Measurements from ENCODE around the gene AFF4. TPM values are rescaled to one million over a fixed set of nuclear protein-coding genes. Genes with fewer than 3 reads are reported as not detected.
A peak's percentile ranks its signal among the peaks of the same experiment; 100 is the strongest.
"Not testable (repeated sequence)": the region's sequence is repeated elsewhere in the genome, so short reads cannot be mapped to it uniquely, and the experiment has no call there.

Gene AFF4
- total RNA-seq, 2 donors from 2014 or later, result 39.7 to 40.4 TPM

GRCh38 chr5:132871459-132872284 lies 91.8 kb downstream of the AFF4 start:
- Mint-ChIP-seq H3K36me3 (peaks cover 7% of the 10 kb centered on the region), H3K27ac (no peak overlapping the region), H3K27me3 (no peaks in the 10 kb centered on the region), H3K4me1 (ENCODE audit: low read depth in 2 of 2) (peaks cover 7 to 13% of the 10 kb centered on the region in 2 donors), H3K4me3 (no peak overlapping the region), H3K9me3 (no peaks in the 10 kb centered on the region)
- DNase-seq (ENCODE audit: low spot score) (no peak), ATAC-seq (no peak)

- Mint-ChIP-seq H3K4me3 (no peak overlapping the region), H3K9me3 (no peaks in the 10 kb centered on the region), H3K4me1 (ENCODE audit: low read depth in 2 of 2) (peaks cover 15 to 22% of the 10 kb centered on the region in 2 donors), H3K27me3 (no peaks in the 10 kb centered on the region), H3K27ac (no peak overlapping the region), H3K36me3 (peaks cover 7% of the 10 kb centered on the region)
- ATAC-seq (no peak), DNase-seq (ENCODE audit: low spot score) (no peak)
Observed at GRCh38 chr5:132870801-132871200, 92.6 kb downstream of the AFF4 start.

GRCh38 chr5:132868754-132869153 lies 94.7 kb downstream of the AFF4 start:
- Mint-ChIP-seq H3K4me3 (no peak overlapping the region), H3K27me3 (no peaks in the 10 kb centered on the region), H3K4me1 (ENCODE audit: low read depth in 2 of 2) (peaks cover 21 to 28% of the 10 kb centered on the region in 2 donors), H3K9me3 (no peaks in the 10 kb centered on the region), H3K36me3 (peaks cover 7% of the 10 kb centered on the region), H3K27ac (peak overlapping the region in 1 of 2 donors; percentile 97)
- ATAC-seq (no peak), DNase-seq (ENCODE audit: low spot score) (no peak)

- H3K27me3 Mint-ChIP-seq, result no peaks in the 10 kb centered on the region
- H3K4me3 Mint-ChIP-seq, result peak overlapping the region; percentile 99
- peaks cover 18 to 28% of the 10 kb centered on the region in 2 donors for H3K4me1 Mint-ChIP-seq (ENCODE audit: low read depth in 2 of 2)
- H3K36me3 Mint-ChIP-seq, result peaks cover 7% of the 10 kb centered on the region
- no peak for DNase-seq (ENCODE audit: low spot score)
- H3K27ac Mint-ChIP-seq, result peak overlapping the region; percentile 94 to 97
- no peaks in the 10 kb centered on the region for H3K9me3 Mint-ChIP-seq
- no peak for ATAC-seq
Observed at GRCh38 chr5:132867046-132867451, 96.4 kb downstream of the AFF4 start.

GRCh38 chr5:132866342-132867045 lies 96.9 kb downstream of the AFF4 start, which contains the start of the genes GDF9 and UQCRQ:
Gene GDF9 (minus strand): TSS chr5:132866469. CDS start chr5:132864533, 1,936 bp downstream.
Gene UQCRQ (plus strand): TSS chr5:132866642. CDS start chr5:132866882, 240 bp downstream.
- Mint-ChIP-seq H3K4me3 (peak within 1 kb of the TSS; percentile 99), H3K27ac (peak within 1 kb of the TSS; percentile 94 to 97), H3K36me3 (peaks cover 7% of the 10 kb centered on the region), H3K4me1 (ENCODE audit: low read depth in 2 of 2) (peaks cover 18 to 28% of the 10 kb centered on the region in 2 donors), H3K9me3 (no peaks in the 10 kb centered on the region), H3K27me3 (no peaks in the 10 kb centered on the region)
- peak; percentile 99 to 100 for ATAC-seq
- DNase-seq (ENCODE audit: low spot score), result peak; percentile 95

GRCh38 chr5:132865668-132866341 lies 97.6 kb downstream of the AFF4 start:
- H3K4me1 Mint-ChIP-seq (ENCODE audit: low read depth in 2 of 2), result peaks cover 18 to 28% of the 10 kb centered on the region in 2 donors
- peak overlapping the region; percentile 94 to 97 for H3K27ac Mint-ChIP-seq
- H3K36me3 Mint-ChIP-seq, result peaks cover 7% of the 10 kb centered on the region
- peak in 1 of 2 donors; percentile 42 for ATAC-seq
- no peaks in the 10 kb centered on the region for H3K9me3 Mint-ChIP-seq
- no peak for DNase-seq (ENCODE audit: low spot score)
- H3K4me3 Mint-ChIP-seq, result peak overlapping the region; percentile 99
- H3K27me3 Mint-ChIP-seq, result no peaks in the 10 kb centered on the region

GRCh38 chr5:132860742-132861141 lies 102.7 kb downstream of the AFF4 start:
- H3K4me3 Mint-ChIP-seq, result no peak overlapping the region
- ATAC-seq (no peak), DNase-seq (ENCODE audit: low spot score) (no peak)
- peaks cover 6% of the 10 kb centered on the region in 2 donors for H3K4me1 Mint-ChIP-seq (ENCODE audit: low read depth in 2 of 2)
- no peaks in the 10 kb centered on the region for H3K9me3 Mint-ChIP-seq
- H3K27me3 Mint-ChIP-seq, result peaks cover 8 to 11% of the 10 kb centered on the region in 2 donors
- H3K27ac Mint-ChIP-seq, result no peak overlapping the region
- no peaks in the 10 kb centered on the region for H3K36me3 Mint-ChIP-seq

GRCh38 chr5:132859889-132860437 lies 103.5 kb downstream of the AFF4 start:
- Mint-ChIP-seq H3K9me3 (no peaks in the 10 kb centered on the region), H3K27ac (no peak overlapping the region)

GRCh38 chr5:132856011-132856410 lies 107.4 kb downstream of the AFF4 start:
- H3K27me3 Mint-ChIP-seq, result peaks cover 16 to 25% of the 10 kb centered on the region in 2 donors
- no peaks in the 10 kb centered on the region for H3K36me3 Mint-ChIP-seq
- DNase-seq (ENCODE audit: low spot score) (no peak), ATAC-seq (no peak)
- H3K4me3 Mint-ChIP-seq, result no peak overlapping the region
- H3K9me3 Mint-ChIP-seq, result no peaks in the 10 kb centered on the region
- no peaks in the 10 kb centered on the region for H3K4me1 Mint-ChIP-seq (ENCODE audit: low read depth in 2 of 2)
- H3K27ac Mint-ChIP-seq, result no peak overlapping the region

More at GRCh38 chr5:132859889-132860437, 103.5 kb downstream of the AFF4 start:
- ATAC-seq, result no peak
- Mint-ChIP-seq H3K4me1 (ENCODE audit: low read depth in 2 of 2) (no peaks in the 10 kb centered on the region), H3K36me3 (no peaks in the 10 kb centered on the region), H3K4me3 (no peak overlapping the region), H3K27me3 (peaks cover 11 to 17% of the 10 kb centered on the region in 2 donors)
- no peak for DNase-seq (ENCODE audit: low spot score)

GRCh38 chr5:132854992-132855391 lies 108.4 kb downstream of the AFF4 start:
- H3K9me3 Mint-ChIP-seq; DNase-seq (ENCODE audit: low spot score); H3K4me3 Mint-ChIP-seq; H3K4me1 Mint-ChIP-seq (ENCODE audit: low read depth in 2 of 2); ATAC-seq; H3K27ac Mint-ChIP-seq; H3K36me3 Mint-ChIP-seq: not testable (repeated sequence)
- peaks cover 14 to 25% of the 10 kb centered on the region in 2 donors for H3K27me3 Mint-ChIP-seq

- ATAC-seq (no peak), DNase-seq (ENCODE audit: low spot score) (no peak)
- Mint-ChIP-seq H3K27ac (no peak overlapping the region), H3K36me3 (no peaks in the 10 kb centered on the region), H3K4me3 (no peak overlapping the region), H3K4me1 (ENCODE audit: low read depth in 2 of 2) (no peaks in the 10 kb centered on the region), H3K27me3 (peaks cover 13 to 25% of the 10 kb centered on the region in 2 donors), H3K9me3 (no peaks in the 10 kb centered on the region)
Observed at GRCh38 chr5:132854301-132854700, 109.1 kb downstream of the AFF4 start.

- H3K4me3 Mint-ChIP-seq, result no peak overlapping the region
- no peaks in the 10 kb centered on the region for H3K4me1 Mint-ChIP-seq (ENCODE audit: low read depth in 2 of 2)
- no peaks in the 10 kb centered on the region for H3K9me3 Mint-ChIP-seq
- no peaks in the 10 kb centered on the region for H3K36me3 Mint-ChIP-seq
- H3K27ac Mint-ChIP-seq, result no peak overlapping the region
- peaks cover 13 to 25% of the 10 kb centered on the region in 2 donors for H3K27me3 Mint-ChIP-seq
- DNase-seq (ENCODE audit: low spot score) (no peak), ATAC-seq (no peak)
Observed at GRCh38 chr5:132853790-132854189, 109.6 kb downstream of the AFF4 start.

- no peak for DNase-seq (ENCODE audit: low spot score)
- Mint-ChIP-seq H3K9me3 (no peaks in the 10 kb centered on the region), H3K27ac (no peak overlapping the region), H3K36me3 (no peaks in the 10 kb centered on the region), H3K27me3 (peaks cover 13 to 25% of the 10 kb centered on the region in 2 donors), H3K4me1 (ENCODE audit: low read depth in 2 of 2) (no peaks in the 10 kb centered on the region), H3K4me3 (no peak overlapping the region)
- no peak for ATAC-seq
Observed at GRCh38 chr5:132853323-132853722, 110.1 kb downstream of the AFF4 start.

Measured in natural killer cell treated with Interleukin-12 subunit alpha and Interleukin-12 subunit beta and Interleukin-15 and Interleukin-18, amount 100 ng/mL, for 72 hours (primary cell).